HG02970 (cell line): Measurements from ENCODE around the gene ACTR3C.

ENCODE experiments used
- ATAC-seq: cut with Tn5 transposase; IDR thresholded peaks from one replicate; pipeline ENCODE4 v1.9.1; 2021; ENCODE audit warnings: mild to moderate bottlenecking, moderate library complexity, moderate number of reproducible peaks; ENCODE audit not compliant: unreplicated experiment, low FRiP score

ACTR3C gene

GRCh38 chr7:150337179-150337578 lies 13.8 kb upstream of the ACTR3C start:
- no peak for ATAC-seq

GRCh38 chr7:150336746-150337145 lies 13.4 kb upstream of the ACTR3C start:
- ATAC-seq, result no peak

GRCh38 chr7:150335774-150336112 lies 12.4 kb upstream of the ACTR3C start:
- ATAC-seq, result no peak

DNA sequence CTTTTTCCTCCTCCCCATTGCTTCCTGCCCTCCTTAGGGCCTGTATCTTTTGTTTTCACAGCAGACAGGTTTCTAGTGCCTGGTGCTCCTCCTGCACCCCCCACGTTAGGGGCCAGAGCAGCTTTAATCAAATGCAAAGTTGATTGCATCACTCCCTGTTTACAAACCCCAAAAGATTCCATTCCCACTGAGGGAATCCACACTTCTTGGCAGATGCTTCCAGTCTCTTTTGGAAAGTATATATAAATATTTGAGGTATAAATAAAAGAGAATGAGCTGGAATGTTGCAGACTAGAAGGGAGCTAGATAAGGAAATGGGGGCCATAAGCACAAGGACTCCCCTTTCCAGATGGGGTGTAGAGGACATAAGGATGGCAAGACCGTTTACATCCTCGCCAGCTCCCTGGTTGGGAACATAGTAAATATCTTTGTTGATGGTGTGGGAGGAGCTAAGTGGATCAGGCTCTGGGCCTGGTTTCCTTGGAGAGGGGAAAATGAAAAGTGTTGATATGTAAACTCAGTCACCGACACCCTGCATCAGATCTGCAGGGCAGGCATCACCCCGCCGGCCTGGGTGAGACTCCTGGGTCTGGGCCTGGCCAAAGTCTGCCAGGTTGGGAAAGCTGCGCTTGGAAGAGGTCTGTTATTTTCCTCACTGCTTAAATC lies 11.9 kb upstream of the ACTR3C start:
- ATAC-seq, result no peak

GRCh38 chr7:150334108-150334507 lies 10.8 kb upstream of the ACTR3C start:
- ATAC-seq, result no peak

DNA sequence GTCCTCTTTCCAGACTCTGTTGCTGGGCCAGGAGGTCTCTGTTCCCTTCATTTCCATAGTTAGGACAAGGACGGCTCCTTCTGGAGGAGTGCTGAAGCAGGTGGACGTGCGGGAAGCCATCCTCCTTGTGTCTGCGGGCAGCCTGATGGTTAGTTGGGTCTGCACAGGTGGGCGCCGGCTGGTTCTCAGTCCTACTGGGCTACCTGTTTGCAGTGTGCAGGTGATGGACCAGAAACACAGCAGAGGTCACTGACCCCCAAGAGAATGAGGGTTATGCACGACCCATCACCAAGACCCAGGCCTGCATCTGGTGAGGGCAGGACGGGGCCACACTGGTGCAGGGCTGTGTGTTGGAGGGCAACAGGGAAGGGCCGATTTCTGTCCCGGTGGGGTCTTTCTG lies 10.3 kb upstream of the ACTR3C start:
- no peak for ATAC-seq

DNA sequence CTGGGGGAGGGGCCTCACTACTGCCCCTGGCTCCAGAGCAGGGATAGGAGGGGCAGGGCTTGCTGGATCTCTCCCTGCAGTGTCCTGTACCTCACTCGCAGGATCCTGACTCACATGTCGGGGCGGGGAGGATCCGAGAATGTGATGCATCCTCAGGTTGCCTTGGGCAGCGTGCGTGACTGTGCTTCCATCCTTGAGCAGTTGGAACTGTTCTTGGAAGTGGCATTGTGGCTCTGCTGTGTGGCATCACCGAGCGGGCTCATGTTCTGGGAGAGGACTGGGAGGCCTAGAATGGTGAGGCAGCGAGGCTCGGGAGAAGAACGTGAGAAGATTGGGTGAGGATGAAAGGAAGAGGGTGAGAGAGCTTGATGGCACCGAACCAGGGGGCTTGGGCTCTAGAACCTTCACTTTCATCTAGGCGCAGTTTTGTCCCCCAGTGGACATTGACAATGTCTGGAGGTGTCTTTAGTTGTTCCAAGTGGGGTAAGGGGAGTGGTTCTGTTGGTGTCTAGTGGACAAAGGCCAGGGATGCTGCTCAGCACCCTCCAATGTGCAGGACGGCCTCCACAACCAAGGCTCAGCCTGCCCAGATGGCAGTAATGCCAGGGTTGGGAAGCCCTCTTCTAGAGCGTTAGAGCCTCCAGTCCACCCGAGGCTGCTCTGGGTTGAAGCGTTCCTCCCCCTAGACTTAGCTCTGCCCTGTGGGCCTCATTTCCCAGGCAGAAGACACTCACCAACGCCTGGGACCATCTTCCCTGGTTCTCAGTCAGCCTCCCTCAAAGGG lies 9.7 kb upstream of the ACTR3C start:
- no peak for ATAC-seq

DNA sequence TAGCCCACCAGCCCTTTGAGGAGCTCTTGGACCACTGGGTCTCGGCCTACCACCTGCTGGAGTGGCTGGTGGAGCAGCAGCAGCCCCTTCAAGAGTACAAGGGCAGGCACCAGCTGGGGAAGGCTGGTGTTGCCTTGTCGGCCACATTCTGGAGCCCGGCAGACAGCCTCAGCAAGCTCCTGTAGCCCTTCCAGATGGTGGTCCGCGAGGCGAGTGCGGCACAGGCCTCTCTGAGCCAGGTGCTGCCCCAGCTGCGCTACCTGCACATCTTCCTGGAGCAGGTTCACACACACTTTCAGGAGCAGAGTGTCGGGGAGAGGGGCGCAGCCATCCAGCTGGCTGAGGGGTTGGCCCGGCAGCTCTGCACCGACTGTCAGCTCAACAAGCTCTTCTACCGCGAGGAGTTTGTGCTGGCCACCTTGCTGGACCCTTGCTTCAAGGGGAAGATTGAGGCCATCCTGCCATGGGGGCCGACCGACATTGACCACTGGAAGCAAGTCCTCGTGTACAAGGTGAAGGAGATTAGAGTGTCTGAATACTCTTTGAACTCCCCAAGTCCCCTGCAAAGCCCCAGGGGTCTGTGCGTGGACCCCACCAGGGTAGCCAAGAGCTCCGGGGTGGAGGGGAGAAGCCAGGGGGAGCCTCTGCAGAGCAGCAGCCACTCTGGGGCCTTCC lies 7.0 kb upstream of the ACTR3C start:
- ATAC-seq, result no peak

DNA sequence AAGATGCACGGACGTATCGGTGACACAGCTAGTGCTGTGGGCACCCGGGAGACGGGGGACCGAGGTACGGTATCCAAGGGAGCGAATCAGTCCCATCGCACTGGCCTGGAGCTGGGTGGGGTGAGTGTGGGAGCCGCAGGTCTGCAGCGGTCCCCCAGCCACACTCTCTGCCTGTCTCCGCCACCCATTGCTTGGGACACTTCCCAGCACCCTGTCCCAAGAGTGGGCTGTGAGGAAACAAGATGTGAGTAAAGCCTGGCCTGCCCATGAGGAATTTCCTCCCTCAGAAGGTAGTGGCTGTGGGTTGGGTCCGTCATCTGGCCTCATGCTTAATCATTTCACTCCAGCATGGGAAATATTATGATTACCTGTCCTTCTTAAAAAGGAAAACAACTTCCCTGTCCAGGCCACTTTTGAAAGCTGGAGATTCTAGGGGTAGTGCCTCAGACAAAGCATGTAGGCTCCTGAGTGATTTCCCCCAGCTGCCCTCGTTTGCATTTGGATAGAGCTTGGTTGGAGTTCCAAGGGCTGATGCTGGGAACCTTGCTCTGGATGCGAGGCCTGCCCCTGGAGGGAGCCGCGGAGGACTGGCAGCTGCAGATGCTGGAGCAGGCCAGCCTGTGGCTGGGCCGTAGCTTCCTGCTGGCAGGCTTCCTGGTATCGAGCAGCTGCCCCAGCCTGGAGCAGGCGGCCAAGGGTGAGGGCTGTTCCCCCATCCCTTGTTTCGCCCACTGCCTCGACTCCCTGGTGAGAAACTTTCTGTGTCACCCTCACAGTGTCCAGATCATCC lies 6.2 kb upstream of the ACTR3C start:
- no peak for ATAC-seq

- no peak for ATAC-seq
Measured at GRCh38 chr7:150327308-150327707, 4.0 kb upstream of the ACTR3C start.

DNA sequence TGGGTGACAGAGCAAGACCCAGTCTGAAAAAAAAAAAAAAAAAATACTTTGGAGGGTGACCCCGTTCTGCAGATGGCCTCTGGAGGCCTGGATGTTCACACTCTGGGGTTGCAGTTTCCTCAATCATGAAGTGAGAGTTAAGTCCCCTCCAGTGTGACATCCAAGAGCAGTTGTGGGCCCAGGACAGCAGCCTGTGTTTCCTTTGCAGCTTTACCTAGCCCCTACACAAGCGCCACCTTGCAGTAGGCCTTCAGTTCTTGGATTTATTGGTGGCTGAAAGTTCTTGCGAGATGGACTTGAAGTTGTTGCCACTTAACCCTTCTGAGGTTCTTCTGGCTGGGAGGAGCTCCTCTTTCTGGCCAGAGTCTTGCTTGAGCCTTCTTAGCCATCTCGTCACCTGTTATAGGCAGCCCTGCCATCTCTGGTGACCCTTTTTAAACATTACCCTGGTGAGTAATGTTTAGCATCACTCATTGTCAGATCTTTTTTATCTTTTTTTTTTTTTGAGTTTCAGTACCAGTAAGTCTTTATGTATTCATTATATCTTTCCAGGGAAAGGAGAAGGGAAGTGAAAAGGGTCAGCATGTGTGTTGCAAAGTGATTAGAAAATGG lies 3.4 kb upstream of the ACTR3C start:
- no peak for ATAC-seq

DNA sequence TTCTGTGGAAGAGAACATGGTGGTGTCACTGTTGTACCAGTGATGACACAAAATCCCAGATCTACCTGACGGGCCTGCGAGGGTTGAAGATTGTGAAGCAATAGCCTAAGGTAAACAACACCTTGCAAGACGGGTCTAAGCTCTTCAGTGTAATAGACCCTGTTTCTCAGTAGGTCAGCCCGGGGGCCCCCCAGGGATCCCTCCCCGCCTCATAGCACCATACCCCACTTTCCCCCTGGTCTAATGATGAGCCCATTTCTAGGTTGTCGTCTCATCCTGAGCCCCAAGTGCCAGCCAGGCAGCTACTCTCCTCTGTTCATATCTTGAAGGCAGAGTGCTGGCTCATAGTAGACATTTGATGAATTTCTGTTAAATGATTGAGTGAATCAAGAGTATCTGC lies 2.6 kb upstream of the ACTR3C start:
- ATAC-seq, result no peak

DNA sequence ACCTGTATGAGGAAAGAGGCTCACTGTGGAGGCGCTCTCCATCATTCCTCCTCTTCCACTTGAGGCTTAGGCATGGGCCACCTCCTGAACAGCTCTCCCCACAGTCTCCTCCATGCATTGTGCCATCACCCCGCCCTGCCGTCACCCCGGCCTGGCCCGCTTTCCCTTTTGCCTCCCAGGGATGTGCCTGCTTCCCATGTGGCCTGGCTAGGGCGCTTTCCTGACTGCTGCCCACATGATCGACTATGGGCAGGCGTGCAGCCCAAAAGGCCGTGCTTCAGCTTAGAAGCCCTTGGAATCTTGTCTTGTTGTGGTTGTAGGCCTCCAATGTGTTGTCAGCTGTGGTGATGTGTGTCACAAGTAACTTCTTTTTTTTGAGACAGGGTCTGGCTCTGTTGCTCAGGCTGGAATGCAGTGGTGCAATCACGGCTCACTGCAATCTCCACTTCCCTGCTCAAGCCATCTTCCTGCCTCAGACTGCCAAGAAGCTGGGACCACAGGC lies 1.8 kb upstream of the ACTR3C start:
- ATAC-seq, result no peak

DNA sequence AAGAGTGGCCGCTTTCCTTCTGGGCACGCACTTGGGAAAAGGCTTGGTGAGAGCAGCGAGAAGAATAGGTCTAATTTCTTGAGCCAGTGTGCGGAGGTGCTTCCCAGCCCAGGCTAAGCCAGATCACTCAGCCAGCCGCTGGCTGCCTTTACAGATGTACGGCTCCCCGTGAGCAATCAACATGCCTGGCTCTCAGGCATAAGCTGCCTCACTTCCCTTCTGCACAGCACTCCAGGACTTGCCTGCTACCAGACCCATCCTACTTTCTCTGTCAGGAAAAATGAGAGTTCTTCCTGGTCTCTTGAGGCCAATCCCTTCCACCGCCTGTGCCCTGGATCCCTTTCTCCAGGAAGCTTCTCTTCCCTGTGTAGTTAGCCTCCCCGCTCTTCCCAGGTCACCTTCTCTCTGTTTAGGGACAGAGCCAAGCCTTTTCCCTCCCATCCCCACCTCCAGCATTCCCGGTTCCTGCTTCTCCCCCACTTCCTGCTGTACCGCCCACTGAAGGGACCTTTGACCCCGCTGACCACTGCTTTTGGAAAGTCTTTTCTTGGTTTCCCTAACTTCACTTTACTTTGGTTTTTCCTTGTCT lies 1.1 kb upstream of the ACTR3C start:
- no peak for ATAC-seq

DNA sequence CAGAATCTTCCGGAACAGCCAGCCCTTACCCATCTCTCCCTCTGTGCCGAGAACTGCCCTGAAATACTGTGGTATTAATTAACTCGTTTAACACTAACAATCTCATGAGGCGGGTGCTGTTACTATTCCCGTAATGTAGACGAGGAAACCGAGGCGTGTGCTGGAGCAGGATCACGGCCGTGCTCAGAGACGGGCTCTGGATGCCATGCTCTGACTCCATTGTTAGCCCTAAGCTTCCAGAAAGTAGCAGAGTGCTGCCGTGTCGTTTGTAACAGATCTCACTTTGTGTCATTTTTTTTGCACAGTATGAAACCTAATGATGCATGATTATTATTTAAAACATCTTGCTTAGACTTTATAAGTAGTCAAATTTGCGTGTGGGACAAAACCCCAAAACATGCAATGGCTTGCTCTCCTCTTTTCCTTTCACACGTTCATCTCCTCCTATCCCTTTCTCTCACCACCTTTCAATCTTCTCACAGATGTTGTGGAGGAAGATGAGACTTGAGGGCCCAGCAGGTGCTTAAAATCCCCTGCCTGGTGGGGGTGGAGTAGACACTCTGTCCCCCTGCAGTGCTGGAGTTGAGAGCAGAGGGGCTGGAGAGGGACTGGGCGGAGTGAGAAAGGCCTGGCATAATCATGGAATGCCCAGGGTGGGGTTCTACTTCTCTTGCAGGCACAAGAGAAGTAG lies 482 bp upstream of the ACTR3C start:
- no peak for ATAC-seq

GRCh38 chr7:150322114-150322832 lies 1.1 kb downstream of the ACTR3C start:
- ATAC-seq, result no peak

- no peak for ATAC-seq
Measured at GRCh38 chr7:150321788-150322113, 1.6 kb downstream of the ACTR3C start.

GRCh38 chr7:150317748-150318444 lies 5.4 kb downstream of the ACTR3C start:
- ATAC-seq, result no peak
